NCI-H1694 treated with DMSO at 0.1 percent for 48 hours (cell line): Measurements from ENCODE around the gene MANF.
"Not testable (repeated sequence)": the region's sequence is repeated elsewhere in the genome, so short reads cannot be mapped to it uniquely, and the experiment has no call there.

Experiments
- DNase-seq: peaks from one replicate; lab custom pipeline; 2025; lab: John Stamatoyannopoulos, UW

Gene MANF

DNA sequence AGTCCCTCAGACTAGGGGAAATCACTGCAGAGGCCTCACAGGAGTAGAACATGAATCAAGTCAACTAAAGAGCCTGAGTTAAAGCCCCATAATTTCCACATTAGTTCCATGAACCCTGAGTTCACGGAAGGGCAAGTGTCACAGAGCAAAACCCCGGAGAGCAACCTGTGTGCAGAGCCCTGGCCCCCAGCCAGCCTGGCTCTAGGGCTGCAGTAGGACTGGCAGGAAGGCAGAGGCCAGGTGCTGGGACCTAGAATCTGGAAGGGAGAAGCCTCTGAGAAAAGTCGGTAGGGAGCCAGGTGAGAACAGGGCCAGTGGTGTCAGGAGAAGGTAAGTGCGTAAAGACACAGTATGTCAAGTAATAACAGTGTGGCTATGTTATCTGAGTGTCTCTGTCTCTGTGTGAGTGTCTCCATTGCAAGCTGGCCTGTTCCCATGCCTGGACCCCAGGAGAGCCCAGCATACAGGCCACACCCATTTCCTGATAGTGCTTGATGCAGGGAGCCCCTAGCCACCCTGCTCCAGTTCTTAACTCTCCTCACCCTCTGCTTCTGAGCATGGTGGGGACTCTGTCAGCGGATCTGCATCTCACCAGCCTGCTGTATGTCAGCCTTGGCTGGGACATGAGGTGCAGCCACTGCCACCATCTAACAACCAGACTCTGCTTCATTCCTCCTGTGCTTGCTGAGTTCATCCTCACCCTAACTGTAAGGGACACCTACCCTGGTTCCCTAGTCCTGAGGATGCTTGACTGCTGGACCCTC lies 11.3 kb upstream of the MANF start:
- no peak for DNase-seq

DNA sequence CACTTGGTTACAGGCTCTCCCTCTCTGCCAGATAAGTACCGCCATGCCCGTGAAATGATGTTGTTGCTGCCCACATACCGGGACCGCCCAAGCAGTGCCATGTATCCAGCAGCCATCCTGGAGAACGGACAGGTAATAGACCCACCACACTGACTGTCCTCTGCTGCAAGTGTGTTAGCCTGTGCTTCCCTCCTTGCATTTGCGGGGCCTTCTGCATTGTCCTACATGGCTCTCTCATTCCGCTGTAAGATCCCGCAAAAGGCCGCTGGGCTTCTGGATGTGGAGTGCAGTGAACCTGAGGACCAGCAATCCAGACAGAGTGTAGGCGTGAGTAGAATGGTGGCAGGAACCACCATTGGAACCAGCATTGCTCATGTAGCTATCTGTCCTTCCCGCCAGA lies 10.6 kb upstream of the MANF start:
- DNase-seq: no peak

DNA sequence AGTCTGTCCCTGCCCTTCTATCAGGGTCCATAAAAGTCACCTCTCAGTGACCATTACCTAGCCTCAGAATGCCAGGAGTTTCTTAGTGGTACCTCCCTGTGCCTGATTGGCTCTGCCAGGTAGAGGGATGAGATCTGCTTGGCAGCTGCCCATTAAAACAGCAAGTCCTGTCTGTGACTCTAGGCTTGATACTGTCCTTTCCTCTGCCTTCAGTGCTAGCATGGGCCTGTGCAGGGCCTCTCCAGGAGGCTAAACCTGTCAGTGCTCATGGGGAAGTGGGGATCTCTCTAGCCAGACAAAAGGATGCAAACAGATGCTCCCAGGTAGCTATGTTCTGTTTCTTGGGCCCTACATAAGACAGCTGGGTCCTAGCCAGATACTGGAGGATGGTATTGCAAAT lies 10.0 kb upstream of the MANF start:
- no peak for DNase-seq

- DNase-seq: no peak
Observed at GRCh38 chr3:51375571-51375970, 9.5 kb upstream of the MANF start.

DNA sequence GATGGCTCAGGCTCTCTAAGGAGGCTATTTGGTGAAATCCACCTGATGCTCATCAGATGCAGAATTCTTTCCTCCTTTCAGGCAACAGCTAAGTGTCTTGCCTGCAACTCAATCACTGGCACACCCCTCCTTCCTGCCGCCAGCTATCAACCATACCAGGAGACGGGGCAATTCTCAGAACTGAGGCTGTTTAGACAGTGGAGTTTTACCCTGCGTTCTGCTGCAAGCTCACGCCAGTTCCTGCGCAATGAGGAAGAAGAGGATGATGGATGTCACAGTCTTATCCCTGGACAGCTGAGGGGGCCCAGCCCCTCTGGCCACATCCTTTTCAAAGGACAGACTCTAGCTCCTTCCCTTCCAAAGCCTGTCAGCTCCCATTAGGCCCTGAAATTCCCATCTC lies 7.0 kb upstream of the MANF start:
- no peak for DNase-seq

GRCh38 chr3:51378726-51379125 lies 6.4 kb upstream of the MANF start:
- no peak for DNase-seq

DNA sequence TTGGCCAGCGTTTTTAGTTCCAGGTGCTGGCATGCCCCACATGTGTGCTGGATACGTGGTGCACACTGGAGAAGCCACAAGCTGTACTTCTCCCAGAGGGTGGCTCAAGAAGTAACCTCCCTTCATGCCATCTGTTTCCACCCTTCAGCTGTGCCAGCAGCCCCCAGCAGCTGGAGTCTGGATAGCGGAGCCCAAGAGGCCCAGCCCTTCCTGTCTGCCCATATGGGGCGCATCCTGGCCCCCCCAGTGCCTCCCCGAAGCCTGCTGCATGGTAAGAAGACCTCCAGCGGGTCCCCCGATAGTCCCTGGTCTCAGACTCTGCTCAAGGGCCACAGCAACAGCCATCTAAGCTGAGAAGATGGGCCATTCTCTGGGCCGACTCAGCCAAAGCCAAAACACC lies 5.8 kb upstream of the MANF start:
- no peak for DNase-seq

GRCh38 chr3:51379746-51380455 lies 5.2 kb upstream of the MANF start:
- DNase-seq: no peak

- DNase-seq: no peak
Observed at GRCh38 chr3:51380601-51381332, 4.3 kb upstream of the MANF start.

DNA sequence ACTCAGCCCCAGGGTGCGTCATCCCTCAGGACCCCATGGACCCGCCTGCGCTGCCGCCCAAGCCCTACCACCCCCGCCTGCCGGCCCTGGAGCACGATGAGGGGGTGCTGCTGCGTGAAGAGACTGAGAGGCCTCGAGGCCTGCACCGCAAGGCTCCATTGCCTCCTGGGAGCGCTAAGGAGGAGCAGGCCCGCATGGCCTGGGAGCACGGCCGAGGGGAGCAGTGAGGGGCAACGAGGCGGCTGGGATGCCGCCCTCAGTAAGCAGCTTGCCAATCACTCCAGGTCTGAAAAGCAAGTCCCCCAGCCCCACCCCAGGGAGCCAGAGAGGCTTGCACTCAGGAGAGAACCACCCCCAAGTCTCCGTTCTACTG lies 3.8 kb upstream of the MANF start:
- no peak for DNase-seq

DNA sequence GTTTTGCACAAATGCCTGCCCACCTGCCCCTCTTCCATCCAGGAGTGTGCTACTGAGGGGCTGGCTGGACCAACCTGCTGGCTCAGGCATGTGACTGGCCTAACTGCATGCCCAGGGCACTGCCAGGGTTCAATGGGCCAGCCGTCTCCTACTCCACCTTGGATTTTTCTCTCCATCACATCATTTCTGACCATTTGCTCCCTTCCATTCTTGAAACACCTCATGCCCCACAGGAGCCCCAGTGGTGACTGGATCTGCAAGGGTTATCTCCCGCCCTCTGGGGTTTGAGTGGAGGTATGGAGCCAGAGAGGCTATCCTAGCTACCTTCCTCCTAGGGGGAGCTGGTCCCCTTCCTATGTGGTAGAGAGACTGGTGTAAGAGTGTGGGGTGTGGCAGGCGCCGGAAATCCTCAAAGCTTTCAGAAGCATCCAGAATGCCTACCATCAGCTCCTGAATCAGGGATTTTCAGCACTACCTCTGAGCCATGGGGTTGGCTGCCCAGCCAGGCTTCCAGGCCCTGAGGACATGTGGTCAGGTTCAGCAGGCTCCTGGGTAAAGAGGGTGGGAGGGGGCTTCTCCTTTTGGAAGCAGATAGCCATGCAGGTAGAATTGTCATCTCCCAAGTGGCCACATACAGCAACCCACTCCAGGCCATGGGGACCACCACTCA lies 2.9 kb upstream of the MANF start:
- DNase-seq: no peak

DNA sequence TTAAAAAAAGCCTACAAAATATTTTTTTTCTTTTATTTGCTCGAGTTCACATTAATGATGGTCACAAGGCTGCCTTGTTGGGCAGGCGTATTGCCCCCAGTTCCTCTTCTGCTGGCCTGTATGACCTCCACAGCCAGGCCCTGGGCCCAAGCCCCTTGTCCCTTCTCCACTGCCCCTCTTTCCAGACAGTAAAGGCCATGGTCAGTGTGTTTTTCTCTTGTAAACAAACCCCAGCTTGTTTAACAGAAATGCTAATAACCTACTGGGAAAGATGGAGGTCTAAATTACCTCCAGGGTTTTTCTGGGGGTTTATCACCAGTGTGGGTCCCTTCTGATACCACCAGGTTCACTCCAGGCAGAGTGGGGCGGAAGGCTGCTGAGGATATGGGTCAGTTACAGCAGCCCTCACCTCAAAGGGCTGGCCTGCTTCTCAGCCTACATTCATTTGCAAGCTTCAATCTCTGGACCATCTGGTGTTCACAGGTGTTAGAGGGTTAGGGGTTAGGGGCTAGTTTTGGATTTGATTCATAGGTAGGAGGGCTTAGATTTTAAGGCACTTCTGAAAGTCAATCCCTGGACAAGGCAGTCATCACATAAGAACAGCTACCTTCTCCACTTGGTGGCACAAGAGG lies 2.0 kb upstream of the MANF start:
- no peak for DNase-seq

DNA sequence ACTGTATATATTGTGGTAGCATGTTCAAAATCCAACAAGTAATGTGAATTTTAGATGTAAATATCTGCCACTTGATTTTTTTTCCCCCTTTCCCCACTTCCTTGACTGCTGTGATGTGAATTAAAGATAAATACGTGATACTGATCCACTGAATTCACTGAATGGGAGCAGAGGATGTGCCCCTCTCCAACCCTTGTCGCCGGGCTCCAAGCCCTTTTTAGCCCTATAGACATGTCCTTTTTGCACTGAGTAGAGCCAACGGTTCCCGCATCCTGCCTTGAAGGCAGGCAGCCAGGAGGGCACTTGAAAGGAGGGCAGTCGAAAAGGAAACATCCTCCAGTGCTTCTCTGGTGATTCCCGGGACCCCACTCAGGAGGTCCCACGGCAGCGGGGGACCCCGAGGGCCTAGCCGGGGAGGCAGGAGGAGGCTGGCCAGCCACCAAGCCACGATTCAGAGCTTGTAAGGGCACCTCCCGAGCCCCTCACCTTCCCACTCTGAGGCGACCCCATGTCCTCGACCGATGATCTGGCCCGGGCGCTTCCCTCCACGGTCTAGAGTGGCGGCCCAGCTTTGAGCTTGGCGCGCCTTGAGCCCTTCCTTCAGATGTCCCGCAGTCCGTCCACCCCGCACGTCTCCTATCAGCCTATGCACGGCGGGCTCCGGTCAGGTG lies 901 bp upstream of the MANF start:
- no peak for DNase-seq

DNA sequence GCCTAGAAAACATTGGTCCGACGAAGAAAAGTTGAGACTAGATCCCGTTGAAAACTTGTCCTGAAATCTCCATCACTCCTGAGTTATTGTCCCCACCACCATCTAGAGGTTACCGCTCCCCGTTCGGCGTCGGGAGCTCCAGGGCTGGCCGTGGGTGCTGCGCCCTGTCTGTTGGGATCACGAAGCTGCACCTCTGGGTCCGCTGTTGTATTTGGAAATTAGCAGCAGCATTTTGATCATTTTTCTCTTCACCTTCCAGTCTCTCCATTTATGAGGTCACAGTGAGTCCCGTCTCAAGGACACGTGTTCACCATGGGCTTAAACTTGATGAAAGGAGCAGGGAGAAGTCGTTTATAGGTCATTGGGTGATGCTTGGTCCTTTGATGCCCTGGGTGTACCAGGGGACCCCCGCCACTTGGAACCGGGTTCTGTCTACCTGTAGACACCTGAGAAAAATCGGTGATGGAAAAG lies 565 bp downstream of the MANF start:
- no peak for DNase-seq

- DNase-seq: no peak
Observed at GRCh38 chr3:51386159-51386851, 1.2 kb downstream of the MANF start.

DNA sequence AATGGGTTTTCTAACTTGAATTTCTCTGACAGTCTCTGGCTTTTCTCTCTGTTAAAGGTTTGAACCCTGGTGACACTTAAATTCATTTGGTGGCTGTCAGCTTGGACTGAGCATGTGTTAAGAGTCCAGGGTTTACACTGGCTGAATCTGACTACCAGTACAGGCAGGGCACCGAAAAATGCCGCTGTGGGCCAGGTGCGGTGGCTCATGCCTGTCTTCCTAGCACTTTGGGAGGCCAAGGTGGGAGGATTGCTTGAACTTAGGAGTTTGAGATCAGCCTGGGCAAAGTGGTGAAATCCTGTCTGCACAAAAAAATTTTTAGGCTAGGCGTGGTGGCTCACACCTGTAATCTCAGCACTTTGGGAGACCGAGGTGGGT lies 1.8 kb downstream of the MANF start:
- DNase-seq: no peak

DNA sequence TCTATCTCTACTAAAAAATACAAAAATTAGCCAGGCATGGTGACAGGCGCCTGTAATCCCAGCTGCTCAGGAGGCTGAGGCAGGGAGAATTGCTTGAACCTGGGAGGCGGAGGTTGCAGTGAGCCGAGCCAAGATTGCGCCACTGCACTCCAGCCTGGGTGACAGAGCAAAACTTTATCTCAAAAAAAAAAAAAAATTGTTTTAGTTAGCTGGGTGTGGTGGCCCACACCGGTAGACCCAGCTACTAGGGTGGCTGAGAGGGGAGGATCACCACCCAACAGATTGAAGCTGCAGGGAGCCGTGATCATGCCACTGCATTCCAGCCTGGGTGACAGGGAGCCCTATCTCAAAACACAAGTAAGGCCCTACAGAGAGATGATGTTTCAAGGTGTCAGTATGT lies 2.2 kb downstream of the MANF start:
- not testable (repeated sequence) for DNase-seq

- DNase-seq: no peak
Observed at GRCh38 chr3:51388286-51389029, 3.4 kb downstream of the MANF start.

- DNase-seq: no peak
Observed at GRCh38 chr3:51389423-51390183, 4.5 kb downstream of the MANF start.
